NCI-H446 treated with DMSO at 0.1 percent for 48 hours (cell line): ENCODE measurements around the gene SHANK1.
"Not testable (repeated sequence)": the region's sequence is repeated elsewhere in the genome, so short reads cannot be mapped to it uniquely, and the experiment has no call there.

Experiments
- DNase-seq: peaks from one replicate; lab custom pipeline; 2025; lab: John Stamatoyannopoulos, UW

SHANK1 gene

GRCh38 chr19:50633973-50634372, 85.6 kb downstream of the SHANK1 start:
- no peak for DNase-seq

- DNase-seq, result no peak
These were observed 86.2 kb downstream of the SHANK1 start for GRCh38 chr19:50633359-50633758.

GRCh38 chr19:50632151-50632835, 87.3 kb downstream of the SHANK1 start:
- DNase-seq, result no peak

GRCh38 chr19:50629801-50630200, 89.8 kb downstream of the SHANK1 start:
- no peak for DNase-seq

- DNase-seq, result no peak
These were observed 90.4 kb downstream of the SHANK1 start for GRCh38 chr19:50629194-50629593.

- DNase-seq, result no peak
These were observed 91.1 kb downstream of the SHANK1 start for GRCh38 chr19:50628551-50628950.

- DNase-seq, result no peak
These were observed 91.5 kb downstream of the SHANK1 start for GRCh38 chr19:50628146-50628545.

- no peak for DNase-seq
These were observed 92.8 kb downstream of the SHANK1 start for GRCh38 chr19:50626795-50627194.

GRCh38 chr19:50626011-50626410, 93.6 kb downstream of the SHANK1 start:
- no peak for DNase-seq

- no peak for DNase-seq
These were observed 94.5 kb downstream of the SHANK1 start for GRCh38 chr19:50624949-50625600.

- not testable (repeated sequence) for DNase-seq
These were observed 99.2 kb downstream of the SHANK1 start for GRCh38 chr19:50620394-50620906.

GRCh38 chr19:50619184-50619583, 100.4 kb downstream of the SHANK1 start:
- DNase-seq, result not testable (repeated sequence)

- DNase-seq, result not testable (repeated sequence)
These were observed 101.2 kb downstream of the SHANK1 start for GRCh38 chr19:50618379-50618778.

GRCh38 chr19:50612504-50613404, 106.8 kb downstream of the SHANK1 start:
- not testable (repeated sequence) for DNase-seq
